Hematopoietic multipotent progenitor cell treated with erythropoietin and hydrocortisone succinate and interleukin-3 and kit ligand, for 6 days (in vitro differentiated cells): ENCODE data around the gene MXRA8.
A peak's percentile ranks its signal among the peaks of the same experiment; 100 is the strongest.
"Not testable (repeated sequence)": the region's sequence is repeated elsewhere in the genome, so short reads cannot be mapped to it uniquely, and the experiment has no call there.

Source experiments
- DNase-seq: peaks from one replicate; pipeline ENCODE4 v3.0.0-alpha.2; 2015

MXRA8 gene

DNA sequence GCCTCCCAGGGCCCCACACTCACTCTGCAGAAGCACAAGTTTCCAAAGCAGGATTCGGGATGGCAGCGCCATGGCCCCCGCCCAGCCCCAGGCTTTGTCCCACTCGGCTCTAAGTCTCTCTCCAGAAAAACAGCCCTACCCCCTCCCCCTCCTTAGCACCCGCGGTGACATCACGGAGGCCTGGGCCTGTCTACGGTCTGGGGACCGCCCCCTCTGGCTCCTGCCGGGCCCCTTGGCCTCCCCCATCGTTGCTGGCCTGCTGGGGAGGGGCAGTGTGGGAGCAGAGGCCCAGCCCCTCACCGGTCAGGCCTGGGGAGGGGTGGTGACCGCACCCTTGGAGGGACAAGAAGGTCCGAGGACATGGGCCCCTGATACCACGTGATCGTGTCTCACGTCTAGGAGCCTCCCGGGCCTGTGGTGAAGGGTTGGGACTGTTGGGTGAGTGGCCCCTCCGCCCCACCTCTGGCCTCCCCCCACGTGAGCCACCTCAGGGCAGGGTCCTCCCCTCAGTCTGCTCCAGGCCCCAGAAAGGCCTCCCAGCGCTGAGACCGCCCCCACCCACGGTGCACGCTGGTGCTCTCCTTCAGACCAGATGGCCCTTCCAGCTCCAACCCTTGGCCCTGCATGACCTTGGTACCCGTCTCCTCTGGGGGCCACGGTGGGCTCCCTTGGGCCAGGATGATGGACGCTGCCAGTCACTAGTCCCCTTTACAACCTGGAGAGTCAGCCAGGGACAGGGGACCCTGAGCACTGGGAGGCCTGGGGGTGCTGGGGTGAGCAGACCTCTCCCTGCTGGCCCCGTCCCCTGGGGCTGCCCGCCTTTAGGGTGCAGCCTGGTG, at the start of gene MXRA8:
Gene MXRA8, minus strand, starts transcription at position 123 of the 839 bp plus-strand sequence. Its CDS starts 51 bp downstream, at position 72.
- DNase-seq = no peak

DNA sequence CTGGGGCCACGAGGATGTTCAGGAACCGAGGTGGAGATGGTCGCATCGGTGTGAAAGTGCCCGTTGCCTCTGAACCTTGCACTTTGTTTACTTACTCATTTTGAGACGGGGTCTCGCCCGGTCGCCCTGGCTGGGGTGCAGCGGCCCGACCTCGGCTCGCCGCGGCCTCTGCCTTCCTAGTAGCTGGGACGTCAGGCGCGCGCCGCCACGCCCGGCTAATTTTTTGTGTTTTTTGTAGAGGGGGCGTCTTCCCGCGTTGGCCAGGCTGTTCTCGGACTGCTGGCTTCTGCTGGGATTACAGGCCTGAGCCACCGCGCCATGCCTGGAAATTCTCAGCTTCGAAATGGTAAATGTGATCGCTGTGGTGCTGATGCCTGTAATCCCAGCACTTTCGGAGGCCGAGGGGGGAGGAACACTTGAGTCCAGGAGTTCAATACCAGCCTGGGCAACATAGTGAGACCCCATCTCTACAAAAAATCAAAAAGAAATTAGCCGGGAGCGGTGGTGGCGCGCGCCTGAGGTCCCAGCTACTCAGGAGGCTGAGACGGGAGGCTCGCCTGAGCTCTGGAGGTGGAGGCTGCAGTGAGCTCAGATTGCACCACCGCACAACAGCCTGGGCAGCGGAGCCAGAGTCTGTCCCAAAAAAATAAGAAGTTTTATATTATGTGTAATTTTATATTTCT, 49.4 kb upstream of the MXRA8 start:
- peak; percentile 64 for DNase-seq

- DNase-seq = peak; percentile 97
Observed at GRCh38 chr1:1406821-1407635, 48.7 kb upstream of the MXRA8 start, which contains the start of gene MRPL20. TSS of gene MRPL20 (minus strand) at chr1:1407293. CDS start at chr1:1407217, 76 bp downstream.

GRCh38 chr1:1406101-1406820, 47.9 kb upstream of the MXRA8 start:
- DNase-seq = peak; percentile 76

DNA sequence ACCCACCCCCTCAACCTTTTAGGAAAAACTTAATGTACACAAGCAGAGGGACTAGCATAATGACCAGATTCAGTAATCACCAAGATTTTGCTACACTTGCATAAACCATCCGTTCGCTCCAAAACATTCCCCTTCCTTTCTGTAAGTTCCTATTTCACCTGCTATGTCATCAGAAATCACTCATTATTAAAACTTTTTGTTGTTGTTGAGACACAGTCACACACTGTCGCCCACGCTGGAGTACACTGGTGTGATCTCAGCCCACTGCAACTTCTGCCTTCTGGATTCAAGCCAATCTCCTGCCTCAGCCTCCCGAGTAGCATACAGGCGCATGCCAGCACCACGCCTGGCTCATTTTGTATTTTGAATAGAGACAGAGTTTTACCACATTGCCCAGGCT, 45.3 kb upstream of the MXRA8 start:
- DNase-seq = no peak

DNA sequence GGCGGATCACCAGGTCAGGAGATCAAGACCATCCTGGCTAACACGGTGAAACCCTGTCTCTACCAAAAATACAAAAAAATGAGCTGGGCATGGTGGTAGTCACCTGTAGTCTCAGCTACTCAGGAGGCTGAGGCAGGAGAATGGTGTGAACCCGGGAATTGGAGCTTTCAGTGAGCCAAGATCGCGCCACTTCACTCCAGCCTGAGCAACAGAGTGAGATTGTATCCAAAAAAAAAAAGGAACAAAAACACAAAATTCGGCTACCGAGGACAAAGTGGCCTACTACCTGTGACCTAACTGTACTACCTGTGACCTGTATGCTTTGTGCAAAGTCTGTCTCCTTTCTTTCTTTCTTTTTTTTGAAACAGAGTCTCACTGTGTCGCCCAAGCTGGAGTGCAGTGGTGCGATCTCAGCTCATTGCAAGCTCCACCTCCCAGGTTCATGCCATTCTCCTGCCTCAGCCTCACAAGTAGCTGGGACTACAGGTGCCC, 44.6 kb upstream of the MXRA8 start:
- not testable (repeated sequence) for DNase-seq

DNA sequence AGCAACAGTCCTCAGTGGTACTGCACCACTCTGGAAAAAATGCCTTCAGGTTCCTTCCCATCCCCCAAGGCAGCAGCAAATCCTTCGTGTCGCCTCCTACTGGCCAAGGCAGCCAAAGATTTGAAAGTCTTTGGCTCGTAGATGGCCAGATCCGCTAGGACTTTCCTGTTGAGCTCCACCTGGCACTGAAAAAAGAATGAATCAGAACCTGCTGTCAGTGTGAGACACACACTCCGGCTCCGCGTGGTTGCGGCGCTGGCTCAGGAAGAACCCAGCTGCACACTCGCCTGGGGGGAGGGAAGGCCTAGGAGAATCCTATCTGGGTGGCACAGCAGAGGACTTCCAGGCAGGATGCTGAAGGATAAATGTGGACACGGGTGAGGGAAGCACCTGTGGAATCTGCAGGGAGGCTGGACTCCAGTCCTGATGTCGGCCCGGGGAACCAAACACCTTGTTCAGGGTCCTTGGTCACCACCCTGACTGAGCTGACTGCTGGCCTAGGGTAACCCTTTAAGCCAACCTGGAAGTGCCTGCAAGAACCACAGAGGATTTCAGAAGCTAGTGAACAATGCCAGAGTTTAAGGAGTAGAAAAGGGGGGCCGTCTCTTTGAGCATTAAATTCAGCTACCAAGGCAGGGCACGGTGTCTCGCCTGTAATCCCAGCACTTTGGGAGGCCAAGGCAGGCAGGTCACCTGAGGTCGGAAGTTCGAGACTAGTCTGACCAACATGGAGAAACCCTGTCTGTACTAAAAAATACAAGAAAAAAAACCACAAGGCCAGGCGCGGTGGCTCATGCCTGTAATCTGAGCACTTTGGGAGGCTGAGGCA, 43.9 kb upstream of the MXRA8 start:
- peak; percentile 82 for DNase-seq

- DNase-seq = no peak
Observed at GRCh38 chr1:1401457-1402010, 43.2 kb upstream of the MXRA8 start.

- no peak for DNase-seq
Observed at GRCh38 chr1:1400576-1401456, 42.5 kb upstream of the MXRA8 start.

GRCh38 chr1:1399872-1400575, 41.7 kb upstream of the MXRA8 start:
- peak; percentile 65 for DNase-seq

DNA sequence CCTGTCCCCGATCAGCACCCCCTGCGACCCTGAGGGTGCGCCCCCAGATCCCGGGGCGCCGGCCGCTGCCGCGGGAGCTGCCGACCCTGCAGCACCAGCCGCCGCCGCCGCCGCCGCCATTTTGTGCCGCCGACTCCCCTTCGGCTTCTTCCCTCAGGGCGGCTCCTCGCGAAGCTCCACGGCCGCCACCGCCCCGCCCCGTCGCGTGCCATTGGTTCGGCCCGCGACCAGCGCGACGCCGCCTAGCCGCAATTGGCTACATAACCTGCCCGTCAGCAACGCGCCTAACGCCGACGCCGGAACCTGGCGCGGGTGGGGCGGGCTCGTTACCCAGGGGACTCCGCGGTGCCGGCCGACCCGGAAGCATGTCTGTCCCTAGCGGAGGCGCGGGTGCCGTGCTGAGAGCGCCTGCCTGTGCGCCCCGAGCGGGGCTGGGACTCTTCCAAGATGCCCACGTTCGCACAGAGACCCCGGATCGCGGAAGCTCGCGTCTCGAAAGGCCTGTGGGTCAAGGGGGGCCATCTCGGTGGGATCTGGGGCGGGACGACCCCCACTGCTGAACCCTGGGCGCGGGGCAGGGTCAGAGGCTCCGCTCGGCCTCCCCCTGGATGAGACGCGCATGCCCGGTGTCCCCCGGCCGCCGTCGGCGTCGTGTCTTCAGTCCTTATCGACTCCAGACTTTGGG, 41.0 kb upstream of the MXRA8 start, which contains the start of gene CCNL2:
Gene CCNL2, minus strand, starts transcription at position 149 of the 685 bp plus-strand sequence. Its CDS starts 29 bp downstream, at position 120.
- peak; percentile 98 for DNase-seq

DNA sequence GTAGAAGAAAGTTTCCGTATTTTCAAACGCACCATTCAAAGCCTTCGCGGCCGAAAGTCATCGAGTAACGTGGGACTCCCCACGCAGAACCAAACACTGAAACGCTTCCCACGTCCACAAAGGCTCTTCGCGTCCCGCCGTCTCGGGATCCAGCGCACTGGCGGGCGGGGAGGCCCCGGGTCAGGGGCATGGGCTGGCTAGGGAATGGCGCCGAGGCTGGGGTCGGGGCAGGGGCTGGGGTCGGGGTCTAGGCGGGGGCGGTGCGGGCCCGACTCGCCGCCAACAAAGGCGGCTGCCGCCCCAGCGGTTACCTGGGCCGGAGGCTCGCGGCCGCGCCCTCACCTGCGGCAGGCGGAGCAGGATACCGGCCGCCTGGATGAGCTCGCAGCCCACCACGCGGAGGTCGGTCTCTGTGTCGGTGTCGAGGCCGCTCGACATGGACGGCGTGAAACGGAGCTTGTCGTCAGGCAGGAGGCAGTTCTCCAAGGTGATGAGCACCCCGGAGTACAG, 40.4 kb upstream of the MXRA8 start:
- DNase-seq = no peak

DNA sequence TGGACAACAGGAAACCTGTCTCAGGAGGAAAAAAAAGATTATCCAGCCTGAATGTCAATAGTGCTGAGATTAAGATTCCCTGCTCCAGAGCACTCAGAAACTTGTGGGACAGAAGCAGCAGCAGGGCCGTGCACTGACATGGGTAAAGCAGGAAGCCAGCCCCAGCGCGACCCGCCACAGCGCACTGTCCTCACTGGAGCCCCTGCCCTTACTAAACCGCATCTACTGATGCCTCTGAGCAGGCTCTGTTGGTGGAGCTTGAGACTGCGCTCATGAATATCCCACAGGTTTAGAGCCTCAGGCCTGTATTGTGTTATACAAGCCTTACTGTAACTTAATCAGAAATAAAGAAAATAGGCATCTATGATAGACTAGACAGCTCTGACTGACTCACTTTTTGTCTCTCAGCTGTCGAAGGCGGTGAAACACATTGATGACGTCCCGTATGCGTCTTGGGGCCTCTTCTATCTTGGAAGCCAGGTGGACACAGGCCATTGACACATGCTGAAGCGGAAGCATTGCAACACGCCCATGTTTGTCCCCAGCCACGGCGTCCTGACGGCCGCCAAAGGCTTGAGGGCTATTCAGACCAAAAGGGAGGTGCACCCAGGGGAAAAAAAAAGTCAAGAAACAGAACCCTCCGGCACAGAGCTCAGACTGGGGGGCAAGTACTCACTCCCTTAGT, 39.6 kb upstream of the MXRA8 start:
- peak; percentile 64 for DNase-seq

DNA sequence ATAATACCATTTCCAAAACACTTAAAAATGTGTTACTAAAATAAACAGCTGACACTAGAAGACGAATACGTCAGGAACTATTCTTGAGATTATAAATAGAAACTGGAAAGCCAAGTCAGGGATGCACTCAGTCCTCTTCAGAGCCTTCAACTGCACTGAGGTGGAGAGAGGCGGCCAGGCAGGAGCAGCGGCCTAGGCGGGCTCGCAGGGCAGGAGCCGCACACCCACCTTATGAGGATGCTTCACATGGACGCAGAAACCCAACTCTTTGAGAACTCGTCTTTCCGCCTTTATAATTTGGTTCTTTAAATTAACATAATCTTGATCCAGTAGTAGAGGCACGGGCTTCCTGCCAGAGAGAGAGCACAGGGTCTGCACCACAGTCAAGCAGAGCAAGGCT, 36.8 kb upstream of the MXRA8 start:
- DNase-seq = no peak

DNA sequence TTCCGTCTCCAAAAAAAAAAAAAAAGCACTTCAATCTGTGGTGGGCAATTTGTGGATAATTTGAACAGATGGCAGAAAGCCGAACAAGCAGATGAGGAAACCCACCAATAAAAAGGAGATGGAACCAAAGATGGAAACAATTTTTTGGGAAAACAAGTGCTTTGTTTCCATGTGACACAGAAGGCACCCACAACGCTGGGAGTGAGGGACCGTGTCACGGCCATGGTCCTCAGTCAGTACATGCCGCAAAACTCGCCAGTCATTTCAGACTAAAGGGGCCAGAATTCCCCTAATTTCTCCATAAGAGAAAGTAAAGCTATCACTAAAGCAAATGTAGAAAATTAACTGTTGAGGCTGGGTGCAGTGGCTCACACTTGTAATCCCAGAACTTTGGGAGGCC, 35.8 kb upstream of the MXRA8 start:
- no peak for DNase-seq

DNA sequence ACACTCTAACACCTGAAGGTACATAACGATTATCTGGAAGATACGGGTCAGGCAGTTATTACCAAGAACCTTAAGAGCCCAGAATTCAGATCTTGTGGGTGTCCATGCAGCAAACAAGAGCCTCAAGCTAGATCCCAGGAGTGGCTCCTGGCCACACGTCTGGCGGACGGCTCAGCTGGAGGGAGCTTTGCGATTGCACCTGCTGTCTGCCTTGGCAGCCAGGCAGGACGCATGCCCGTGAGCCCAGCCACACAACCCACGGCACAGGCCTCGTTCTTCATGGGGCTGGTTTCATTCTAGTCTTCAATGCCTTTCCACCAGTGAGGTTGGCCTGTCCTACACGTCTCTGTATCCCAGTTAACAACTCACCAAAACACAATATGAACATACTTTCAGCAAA, 35.1 kb upstream of the MXRA8 start:
- DNase-seq = no peak

DNA sequence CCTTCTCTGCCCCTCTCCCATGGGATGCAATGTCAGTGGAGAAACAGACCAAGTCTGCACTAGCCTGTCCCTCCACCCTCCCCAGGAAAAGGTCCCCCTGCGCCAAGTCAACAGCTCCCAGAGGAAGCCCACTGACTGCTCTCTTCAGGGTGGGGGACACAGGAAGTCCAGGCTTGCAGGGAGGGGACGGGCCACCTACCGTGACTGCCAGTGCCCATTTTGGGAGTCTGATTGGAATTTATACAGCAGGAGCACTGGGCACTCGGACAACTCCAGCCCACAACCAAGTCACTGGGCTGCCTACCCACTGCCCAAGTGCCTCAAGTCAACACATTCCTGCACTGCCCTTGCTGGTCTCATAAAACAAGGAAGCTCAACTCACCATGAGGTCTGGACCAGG, 34.7 kb upstream of the MXRA8 start:
- no peak for DNase-seq

GRCh38 chr1:1391225-1391624, 32.9 kb upstream of the MXRA8 start:
- DNase-seq = no peak
